ENCODE results near the gene PSMB7.

Gene PSMB7

GRCh38 chr9:124350494-124351263, 64.6 kb downstream of the PSMB7 start:
- H3K36me3 ChIP-seq (ENCODE audit: insufficient read depth, low read length), result peaks cover 65% of the 10 kb centered on the region; the same call in 1 of the 2 replicates
- H3K79me2 ChIP-seq (ENCODE audit: insufficient read depth, low read length), result peaks cover 19% of the 10 kb centered on the region; the same call in 1 of the 2 replicates
- TF ChIP-seq EZH2phosphoT487 (IDR thresholded peaks at IDR 0.05; ENCODE audit: borderline replicate concordance), result no peak
- no peak for TF ChIP-seq CTCF (conservative IDR thresholded peaks at IDR 0.05; ENCODE audit: low read length)
- H4K20me1 ChIP-seq (ENCODE audit: insufficient read depth, low read length, poor library complexity, severe bottlenecking), result no peaks in the 10 kb centered on the region
- no peak overlapping the region for H2AFZ ChIP-seq (ENCODE audit: low read length)
- no peaks in the 10 kb centered on the region for H3K27me3 ChIP-seq (ENCODE audit: insufficient read depth, low read length, poor library complexity, severe bottlenecking)
- no peaks in the 10 kb centered on the region for H3K9me2 ChIP-seq (replicated peaks; ENCODE audit: low read depth, low read length)
- H3K4me3 ChIP-seq (ENCODE audit: low read length, poor library complexity, severe bottlenecking), result no peak overlapping the region
- H3K4me1 ChIP-seq (ENCODE audit: insufficient read depth, low read length, poor library complexity, severe bottlenecking), result peaks cover 4% of the 10 kb centered on the region
- no peaks in the 10 kb centered on the region for H3K9me3 ChIP-seq (ENCODE audit: insufficient read depth, low read depth, low read length)
- no peaks in the 10 kb centered on the region for H3F3A ChIP-seq (ENCODE audit: low read depth)
- no peak overlapping the region for H3K9ac ChIP-seq (ENCODE audit: low read depth, low read length, poor library complexity, severe bottlenecking)
- no peak overlapping the region for H3K4me2 ChIP-seq (ENCODE audit: low read depth, low read length, poor library complexity, severe bottlenecking)

GRCh38 chr9:124349675-124350493, 65.4 kb downstream of the PSMB7 start:
- no peaks in the 10 kb centered on the region for H3K4me1 ChIP-seq (ENCODE audit: insufficient read depth, low read length, poor library complexity, severe bottlenecking)
- peaks cover 11% of the 10 kb centered on the region; the same call in 1 of the 2 replicates for H3K79me2 ChIP-seq (ENCODE audit: insufficient read depth, low read length)
- peaks cover 58% of the 10 kb centered on the region; the same call in 1 of the 2 replicates for H3K36me3 ChIP-seq (ENCODE audit: insufficient read depth, low read length)
- H3K27me3 ChIP-seq (ENCODE audit: insufficient read depth, low read length, poor library complexity, severe bottlenecking), result no peaks in the 10 kb centered on the region
- H3F3A ChIP-seq (ENCODE audit: low read depth), result no peaks in the 10 kb centered on the region
- no peak overlapping the region for H3K4me2 ChIP-seq (ENCODE audit: low read depth, low read length, poor library complexity, severe bottlenecking)
- H2AFZ ChIP-seq (ENCODE audit: low read length), result no peak overlapping the region
- no peak overlapping the region for H3K4me3 ChIP-seq (ENCODE audit: low read length, poor library complexity, severe bottlenecking)
- no peaks in the 10 kb centered on the region for H3K9me2 ChIP-seq (replicated peaks; ENCODE audit: low read depth, low read length)
- H3K9ac ChIP-seq (ENCODE audit: low read depth, low read length, poor library complexity, severe bottlenecking), result no peak overlapping the region
- no peaks in the 10 kb centered on the region for H3K9me3 ChIP-seq (ENCODE audit: insufficient read depth, low read depth, low read length)
- TF ChIP-seq EZH2phosphoT487 (IDR thresholded peaks at IDR 0.05; ENCODE audit: borderline replicate concordance), result no peak
- TF ChIP-seq CTCF (conservative IDR thresholded peaks at IDR 0.05; ENCODE audit: low read length), result no peak
- H4K20me1 ChIP-seq (ENCODE audit: insufficient read depth, low read length, poor library complexity, severe bottlenecking), result no peaks in the 10 kb centered on the region

GRCh38 chr9:124349267-124349666, 66.0 kb downstream of the PSMB7 start:
- Histone ChIP-seq H3F3A (ENCODE audit: low read depth) (no peaks in the 10 kb centered on the region), H3K4me2 (ENCODE audit: low read depth, low read length, poor library complexity, severe bottlenecking) (no peak overlapping the region), H3K4me1 (ENCODE audit: insufficient read depth, low read length, poor library complexity, severe bottlenecking) (no peaks in the 10 kb centered on the region), H3K9me3 (ENCODE audit: insufficient read depth, low read depth, low read length) (no peaks in the 10 kb centered on the region), H4K20me1 (ENCODE audit: insufficient read depth, low read length, poor library complexity, severe bottlenecking) (no peaks in the 10 kb centered on the region), H3K4me3 (ENCODE audit: low read length, poor library complexity, severe bottlenecking) (no peak overlapping the region), H3K9me2 (replicated peaks; ENCODE audit: low read depth, low read length) (no peaks in the 10 kb centered on the region), H3K9ac (ENCODE audit: low read depth, low read length, poor library complexity, severe bottlenecking) (no peak overlapping the region), H3K36me3 (ENCODE audit: insufficient read depth, low read length) (peaks cover 58% of the 10 kb centered on the region; the same call in 1 of the 2 replicates), H3K27me3 (ENCODE audit: insufficient read depth, low read length, poor library complexity, severe bottlenecking) (no peaks in the 10 kb centered on the region), H3K79me2 (ENCODE audit: insufficient read depth, low read length) (peaks cover 5% of the 10 kb centered on the region; the same call in 1 of the 2 replicates), H2AFZ (ENCODE audit: low read length) (no peak overlapping the region)
- no peak for TF ChIP-seq CTCF (conservative IDR thresholded peaks at IDR 0.05; ENCODE audit: low read length)
